Erythroblast (primary cell): ENCODE results near the gene EXOC8.

Experiments used
- GATA1 ChIP-seq: IDR thresholded peaks from 2 replicates; pipeline ENCODE4 v1.6.1; 2011; ENCODE audit warnings: low read depth, mild to moderate bottlenecking, control low read depth, low read length, moderate library complexity
- POLR2A ChIP-seq: IDR thresholded peaks from 2 replicates; pipeline ENCODE4 v1.6.1; 2011; ENCODE audit warnings: mild to moderate bottlenecking, low read length

- TF ChIP-seq POLR2A = no peak
- no peak for TF ChIP-seq GATA1
Observed at GRCh38 chr1:231317306-231318014, 20.2 kb downstream of the EXOC8 start.
